Measurements from ENCODE around the gene RHBDF1.

The RHBDF1 gene

GRCh38 chr16:72561-73548 is at the start of gene RHBDF1:
TSS of gene RHBDF1 (minus strand) at chr16:72631. CDS start at chr16:65015, 7,616 bp downstream.
- DNase-seq (ENCODE audit: low read depth): no peak

- no peak for DNase-seq (ENCODE audit: low read depth)
Measured at GRCh38 chr16:120756-121155, 48.3 kb upstream of the RHBDF1 start.

- no peak for DNase-seq (ENCODE audit: low read depth)
Measured at GRCh38 chr16:119835-120491, 47.5 kb upstream of the RHBDF1 start.

GRCh38 chr16:119295-119694 is 46.9 kb upstream of the RHBDF1 start:
- DNase-seq (ENCODE audit: low read depth): no peak

GRCh38 chr16:118857-119256 is 46.4 kb upstream of the RHBDF1 start:
- DNase-seq (ENCODE audit: low read depth): no peak

GRCh38 chr16:117379-118365 is 45.2 kb upstream of the RHBDF1 start:
- DNase-seq (ENCODE audit: low read depth): peak; percentile 29

- DNase-seq (ENCODE audit: low read depth): no peak
Measured at GRCh38 chr16:116015-116414, 43.6 kb upstream of the RHBDF1 start.

- no peak for DNase-seq (ENCODE audit: low read depth)
Measured at GRCh38 chr16:114327-114726, 41.9 kb upstream of the RHBDF1 start.

- DNase-seq (ENCODE audit: low read depth): no peak
Measured at GRCh38 chr16:112153-112840, 39.9 kb upstream of the RHBDF1 start.

GRCh38 chr16:106623-107324 is 34.3 kb upstream of the RHBDF1 start:
- DNase-seq (ENCODE audit: low read depth): peak; percentile 26

GRCh38 chr16:105521-105920 is 33.1 kb upstream of the RHBDF1 start:
- DNase-seq (ENCODE audit: low read depth): no peak

GRCh38 chr16:104928-105327 is 32.5 kb upstream of the RHBDF1 start:
- DNase-seq (ENCODE audit: low read depth): no peak

- DNase-seq (ENCODE audit: low read depth): no peak
Measured at GRCh38 chr16:104355-104754, 31.9 kb upstream of the RHBDF1 start.

GRCh38 chr16:102060-102855 is 29.8 kb upstream of the RHBDF1 start:
- no peak for DNase-seq (ENCODE audit: low read depth)

GRCh38 chr16:101586-101985 is 29.2 kb upstream of the RHBDF1 start:
- DNase-seq (ENCODE audit: low read depth): no peak

GRCh38 chr16:100989-101388 is 28.6 kb upstream of the RHBDF1 start:
- DNase-seq (ENCODE audit: low read depth): no peak

GRCh38 chr16:97822-98221 is 25.4 kb upstream of the RHBDF1 start:
- DNase-seq (ENCODE audit: low read depth): no peak

- peak; percentile 82 for DNase-seq (ENCODE audit: low read depth)
Measured at GRCh38 chr16:96935-97381, 24.5 kb upstream of the RHBDF1 start.

- DNase-seq (ENCODE audit: low read depth): no peak
Measured at GRCh38 chr16:94918-95265, 22.5 kb upstream of the RHBDF1 start.
